Trophoblast cell (in vitro differentiated cells and primary cell): ENCODE results near the gene BMPR2.

Source experiments
- DNase-seq, 2 donors: peaks; one replicate each; pipeline ENCODE4 v3.0.0-alpha.2; 2016
- H2AFZ ChIP-seq: 2 replicates; pipeline ENCODE4 v1.6.1; 2013; ENCODE audit warnings: low read length, moderate library complexity, mild to moderate bottlenecking; ENCODE audit not compliant: insufficient read depth, poor library complexity
- H2AK5ac ChIP-seq: 2 replicates; pipeline ENCODE4 v1.6.1; 2013; ENCODE audit warnings: mild to moderate bottlenecking, low read length
- H2BK120ac ChIP-seq: 2 replicates; pipeline ENCODE4 v1.6.1; 2013; ENCODE audit warnings: low read length, mild to moderate bottlenecking, moderate library complexity; ENCODE audit not compliant: insufficient read depth, poor library complexity
- H2BK12ac ChIP-seq: 2 replicates; pipeline ENCODE4 v1.6.1; 2013; ENCODE audit warnings: mild to moderate bottlenecking, low read length, moderate library complexity
- H2BK5ac ChIP-seq: 2 replicates; pipeline ENCODE4 v1.6.1; 2013; ENCODE audit warnings: low read length, low read depth, moderate library complexity, mild to moderate bottlenecking; ENCODE audit not compliant: poor library complexity
- H3K14ac ChIP-seq: 2 replicates; pipeline ENCODE4 v1.6.1; 2013; ENCODE audit warnings: mild to moderate bottlenecking, low read length
- H3K18ac ChIP-seq: 2 replicates; pipeline ENCODE4 v1.6.1; 2013; ENCODE audit warnings: mild to moderate bottlenecking, low read length
- H3K23ac ChIP-seq: 2 replicates; pipeline ENCODE4 v1.6.1; 2013; ENCODE audit warnings: low read length
- H3K27ac ChIP-seq: 2 replicates; pipeline ENCODE4 v1.5.1; 2013; ENCODE audit warnings: low read depth, mild to moderate bottlenecking, inconsistent platforms, low read length, moderate library complexity
- H3K27me3 ChIP-seq: 2 replicates; pipeline ENCODE4 v1.6.1; 2013; ENCODE audit warnings: inconsistent platforms, mild to moderate bottlenecking, low read length, moderate library complexity; ENCODE audit not compliant: insufficient read depth
- H3K36me3 ChIP-seq, 2 experiments: 1 replicate in 1 of 2; 2 replicates in 1 of 2; pipeline ENCODE4 v1.6.1; 2013; ENCODE audit warnings: low read length in 2 of 2, mild to moderate bottlenecking in 2 of 2, moderate library complexity in 1 of 2; ENCODE audit not compliant: insufficient read depth in 2 of 2, control insufficient read depth in 1 of 2
- H3K4ac ChIP-seq: 2 replicates; pipeline ENCODE4 v1.6.1; 2013; ENCODE audit warnings: low read depth, mild to moderate bottlenecking, low read length, moderate library complexity
- H3K4me1 ChIP-seq, 2 experiments: 1 replicate in 1 of 2; 2 replicates in 1 of 2; pipeline ENCODE4 v1.6.1; 2013; ENCODE audit warnings: low read length in 2 of 2, mild to moderate bottlenecking in 2 of 2, moderate library complexity in 1 of 2; ENCODE audit not compliant: insufficient read depth in 2 of 2, control insufficient read depth in 1 of 2
- H3K4me2 ChIP-seq: 2 replicates; pipeline ENCODE4 v1.6.1; 2013; ENCODE audit warnings: inconsistent platforms, mild to moderate bottlenecking, low read length, moderate library complexity
- H3K4me3 ChIP-seq: 2 replicates; pipeline ENCODE4 v1.5.1; 2013; ENCODE audit warnings: mild to moderate bottlenecking, low read depth, low read length, inconsistent platforms
- H3K79me1 ChIP-seq: one replicate; pipeline ENCODE4 v1.6.1; 2013; ENCODE audit warnings: low read length
- H3K79me2 ChIP-seq: 2 replicates; pipeline ENCODE4 v1.6.1; 2013; ENCODE audit warnings: low read length, mild to moderate bottlenecking; ENCODE audit not compliant: control insufficient read depth, insufficient read depth, poor library complexity
- H3K9ac ChIP-seq: 2 replicates; pipeline ENCODE4 v1.6.1; 2013; ENCODE audit warnings: mild to moderate bottlenecking, low read length
- H3K9me3 ChIP-seq: 2 replicates; pipeline ENCODE4 v1.6.1; 2013; ENCODE audit warnings: low read depth, mild to moderate bottlenecking, control low read depth, inconsistent platforms, low read length; ENCODE audit not compliant: insufficient read depth
- H4K12ac ChIP-seq: 2 replicates; pipeline ENCODE4 v1.6.1; 2013; ENCODE audit warnings: low read depth, mild to moderate bottlenecking, low read length, moderate library complexity
- H4K8ac ChIP-seq: 2 replicates; pipeline ENCODE4 v1.6.1; 2013; ENCODE audit warnings: low read depth, mild to moderate bottlenecking, low read length, moderate library complexity
- H4K91ac ChIP-seq: one replicate; pipeline ENCODE4 v1.6.1; 2013; ENCODE audit warnings: low read depth, mild to moderate bottlenecking, low read length, moderate library complexity
- WGBS: extraction: QIAGEN DNeasy Blood & Tissue Kit; methylation state at CpG from one replicate; pipeline ENCODE4 v1.1.7; 2013; ENCODE audit warnings: missing lambda C conversion rate; ENCODE audit not compliant: insufficient read length, insufficient coverage; ENCODE audit errors: extremely low coverage; 5-methylcytosine and 5-hydroxymethylcytosine counted together

BMPR2 gene

GRCh38 chr2:202376460-202377206 lies 506 bp downstream of the BMPR2 start:
- Histone ChIP-seq H3K36me3 (peaks cover 0 to 3% of the 10 kb centered on the region in 2 experiments), H3K4me2 (peak overlapping the region; percentile 55), H3K27ac (peak overlapping the region; percentile 99)

DNA sequence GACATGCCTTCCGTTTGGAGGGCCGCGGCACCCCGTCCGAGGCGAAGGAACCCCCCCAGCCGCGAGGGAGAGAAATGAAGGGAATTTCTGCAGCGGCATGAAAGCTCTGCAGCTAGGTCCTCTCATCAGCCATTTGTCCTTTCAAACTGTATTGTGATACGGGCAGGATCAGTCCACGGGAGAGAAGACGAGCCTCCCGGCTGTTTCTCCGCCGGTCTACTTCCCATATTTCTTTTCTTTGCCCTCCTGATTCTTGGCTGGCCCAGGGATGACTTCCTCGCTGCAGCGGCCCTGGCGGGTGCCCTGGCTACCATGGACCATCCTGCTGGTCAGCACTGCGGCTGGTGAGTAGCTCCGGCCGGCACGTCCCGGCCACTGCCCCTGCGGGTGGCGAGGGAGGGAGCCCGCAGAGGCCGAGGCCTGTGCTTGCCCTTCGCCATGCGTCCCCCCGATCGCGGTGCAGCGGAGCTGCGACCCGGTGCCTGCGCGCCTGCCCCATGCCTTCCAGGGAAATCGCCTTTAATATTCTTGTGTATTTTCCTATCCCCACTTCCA lies 1.2 kb downstream of the BMPR2 start:
- Histone ChIP-seq H3K27ac (peak overlapping the region; percentile 99), H3K4me1 (peaks cover 3 to 9% of the 10 kb centered on the region in 2 experiments), H3K27me3 (no peaks in the 10 kb centered on the region), H4K91ac (peak overlapping the region; percentile 97), H3K36me3 (peaks cover 0 to 3% of the 10 kb centered on the region in 2 experiments), H3K4ac (peak overlapping the region; percentile 99), H2BK5ac (peak overlapping the region; percentile 98), H3K9ac (peak overlapping the region; percentile 99), H2AK5ac (peak overlapping the region; percentile 52), H4K12ac (peak overlapping the region; percentile 40), H2BK120ac (peak overlapping the region; percentile 93), H3K14ac (peak overlapping the region; percentile 97), H3K23ac (no peak overlapping the region), H2AFZ (peak overlapping the region; percentile 59), H3K79me1 (peaks cover 28% of the 10 kb centered on the region), H3K79me2 (peaks cover 32% of the 10 kb centered on the region), H2BK12ac (no peak overlapping the region), H4K8ac (peak overlapping the region; percentile 46), H3K18ac (peak overlapping the region; percentile 99), H3K9me3 (no peaks in the 10 kb centered on the region), H3K4me3 (peak overlapping the region; percentile 97), H3K4me2 (peak overlapping the region; percentile 55)
- peak; percentile 78 to 82 for DNase-seq
- no CpG with 5 or more reads among the region's 38 CpGs for WGBS

More at GRCh38 chr2:202376460-202377206, 506 bp downstream of the BMPR2 start:
- peak overlapping the region; percentile 97 for H4K91ac ChIP-seq
- peak overlapping the region; percentile 99 for H3K18ac ChIP-seq
- peak overlapping the region; percentile 84 for H4K8ac ChIP-seq
- H3K9ac ChIP-seq = peak overlapping the region; percentile 99
- peaks cover 3 to 9% of the 10 kb centered on the region in 2 experiments for H3K4me1 ChIP-seq
- H3K79me1 ChIP-seq = peaks cover 28% of the 10 kb centered on the region
- H3K4ac ChIP-seq = peak overlapping the region; percentile 99
- H2AFZ ChIP-seq = peak overlapping the region; percentile 59
- WGBS = no CpG with 5 or more reads among the region's 69 CpGs
- peak overlapping the region; percentile 93 for H2BK120ac ChIP-seq
- H3K4me3 ChIP-seq = peak overlapping the region; percentile 97
- no peaks in the 10 kb centered on the region for H3K9me3 ChIP-seq
- H3K23ac ChIP-seq = no peak overlapping the region
- H2BK12ac ChIP-seq = peak overlapping the region; percentile 69
- H3K27me3 ChIP-seq = no peaks in the 10 kb centered on the region
- DNase-seq = peak; percentile 53 to 81
- peak overlapping the region; percentile 79 for H2AK5ac ChIP-seq
- peak overlapping the region; percentile 98 for H2BK5ac ChIP-seq
- peak overlapping the region; percentile 97 for H3K14ac ChIP-seq
- peak overlapping the region; percentile 52 for H4K12ac ChIP-seq
- peaks cover 32% of the 10 kb centered on the region for H3K79me2 ChIP-seq

DNA sequence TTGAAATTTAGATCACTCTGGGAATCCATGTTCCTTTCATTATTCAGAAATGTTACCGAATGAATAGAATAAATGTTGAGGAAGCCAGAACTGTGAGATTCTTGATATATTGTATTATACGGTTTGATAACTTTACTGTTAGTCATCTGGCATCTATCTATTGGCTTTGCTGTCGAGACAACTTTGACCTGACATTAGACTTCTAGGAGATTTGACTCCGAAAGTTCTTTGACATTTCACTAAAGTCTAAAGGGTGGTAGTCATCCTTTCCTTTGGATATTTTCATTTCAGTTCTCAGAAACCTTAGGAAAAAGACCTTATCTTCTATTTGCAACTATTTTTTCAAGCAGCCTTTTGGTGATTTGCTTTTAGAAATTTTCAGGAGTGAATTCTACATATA lies 1.9 kb downstream of the BMPR2 start:
- no peak overlapping the region for H3K14ac ChIP-seq
- no CpG with 5 or more reads among the region's 4 CpGs for WGBS

DNA sequence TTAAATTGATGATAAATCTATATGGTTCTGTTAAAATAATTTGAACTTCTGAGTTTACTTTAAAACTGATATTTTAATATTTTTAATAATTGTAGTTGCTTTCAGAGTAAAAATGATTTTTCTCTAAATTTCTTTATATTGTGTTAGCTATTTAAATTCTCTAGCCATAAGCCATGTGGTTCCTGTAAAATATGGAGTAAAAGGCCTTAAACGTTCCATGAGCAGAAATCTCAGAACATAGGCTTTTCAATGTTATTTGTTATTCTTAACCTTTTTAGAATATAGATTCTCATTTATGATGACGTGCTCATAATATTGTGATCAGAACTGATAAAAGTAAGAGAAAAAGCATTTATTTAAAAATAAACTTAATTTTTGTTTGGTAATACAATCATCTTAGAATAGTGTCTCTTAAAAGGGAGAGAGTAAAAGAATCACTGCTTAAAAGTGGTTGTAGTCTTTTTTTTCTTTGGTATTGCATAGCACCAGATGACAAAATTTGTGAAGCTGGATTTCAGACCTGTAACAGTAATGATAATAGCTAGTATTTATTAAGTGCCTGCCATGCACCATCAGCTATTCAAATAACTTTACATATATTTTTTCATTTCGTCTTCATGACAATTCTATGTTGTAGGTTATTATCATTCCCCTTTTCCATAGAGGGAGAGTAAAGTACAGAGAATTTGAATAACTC lies 2.7 kb downstream of the BMPR2 start:
- H4K91ac ChIP-seq = no peak overlapping the region
- no peak overlapping the region for H2BK5ac ChIP-seq
- no peak overlapping the region for H2BK120ac ChIP-seq
- H3K27me3 ChIP-seq = no peaks in the 10 kb centered on the region
- no peak for DNase-seq
- peak overlapping the region; percentile 80 for H3K4ac ChIP-seq
- H3K9ac ChIP-seq = no peak overlapping the region
- no CpG with 5 or more reads among the region's 3 CpGs for WGBS
- no peak overlapping the region for H2BK12ac ChIP-seq
- H3K14ac ChIP-seq = no peak overlapping the region
- no peak overlapping the region for H2AK5ac ChIP-seq
- no peak overlapping the region for H4K12ac ChIP-seq
- no peak overlapping the region for H3K23ac ChIP-seq
- H3K9me3 ChIP-seq = no peaks in the 10 kb centered on the region
- no peak overlapping the region for H3K27ac ChIP-seq
- H3K4me2 ChIP-seq = peak overlapping the region; percentile 75
- no peak overlapping the region for H3K4me3 ChIP-seq
- peaks cover 28% of the 10 kb centered on the region for H3K79me1 ChIP-seq
- H3K4me1 ChIP-seq = peaks cover 7 to 8% of the 10 kb centered on the region in 2 experiments
- no peak overlapping the region for H3K18ac ChIP-seq
- H3K36me3 ChIP-seq = peaks cover 5 to 7% of the 10 kb centered on the region in 2 experiments
- no peak overlapping the region for H2AFZ ChIP-seq
- peaks cover 37% of the 10 kb centered on the region for H3K79me2 ChIP-seq
- no peak overlapping the region for H4K8ac ChIP-seq

More for the DNA sequence above, 1.9 kb downstream of the BMPR2 start:
- H3K27ac ChIP-seq = no peak overlapping the region
- no peak overlapping the region for H3K18ac ChIP-seq
- H3K23ac ChIP-seq = no peak overlapping the region
- H2AK5ac ChIP-seq = no peak overlapping the region
- H3K9ac ChIP-seq = no peak overlapping the region
- no peak overlapping the region for H3K4ac ChIP-seq
- H3K27me3 ChIP-seq = no peaks in the 10 kb centered on the region
- H3K4me1 ChIP-seq = peaks cover 4 to 9% of the 10 kb centered on the region in 2 experiments
- no peak overlapping the region for H2BK12ac ChIP-seq
- H2AFZ ChIP-seq = no peak overlapping the region
- no peaks in the 10 kb centered on the region for H3K9me3 ChIP-seq
- H3K79me1 ChIP-seq = peaks cover 28% of the 10 kb centered on the region
- peak overlapping the region; percentile 47 for H3K4me2 ChIP-seq
- no peak for DNase-seq
- peaks cover 33% of the 10 kb centered on the region for H3K79me2 ChIP-seq
- no peak overlapping the region for H4K12ac ChIP-seq
- H2BK5ac ChIP-seq = no peak overlapping the region
- no peak overlapping the region for H4K91ac ChIP-seq
- peaks cover under 1 to 3% of the 10 kb centered on the region in 2 experiments for H3K36me3 ChIP-seq
- no peak overlapping the region for H4K8ac ChIP-seq
- no peak overlapping the region for H2BK120ac ChIP-seq
- peak overlapping the region; percentile 46 for H3K4me3 ChIP-seq
